H9 (cell line): ENCODE data around the gene CCBE1. TPM values are rescaled to one million over a fixed set of nuclear protein-coding genes. Genes with fewer than 3 reads are reported as not detected.

Experiments used
- DNase-seq: peaks from one replicate; pipeline ENCODE4 v3.0.0-alpha.2; 2017
- H2AFZ ChIP-seq: one replicate; pipeline ENCODE4 v1.6.1; 2013; ENCODE audit warnings: mild to moderate bottlenecking, low read length, control low read depth, moderate library complexity
- H2AK5ac ChIP-seq: 2 replicates; pipeline ENCODE4 v1.6.1; 2013; ENCODE audit warnings: low read length, control low read depth, mixed read lengths; ENCODE audit not compliant: insufficient read length
- H2BK120ac ChIP-seq: one replicate; pipeline ENCODE4 v1.6.1; 2013; ENCODE audit warnings: low read depth, mild to moderate bottlenecking, low read length, control low read depth, inconsistent platforms; ENCODE audit not compliant: poor library complexity, severe bottlenecking
- H2BK12ac ChIP-seq: 2 replicates; pipeline ENCODE4 v1.6.1; 2013; ENCODE audit warnings: low read length, control low read depth, mixed read lengths, low read depth; ENCODE audit not compliant: insufficient read length
- H2BK15ac ChIP-seq: 2 replicates; pipeline ENCODE4 v1.6.1; 2013; ENCODE audit warnings: low read depth, low read length, control low read depth
- H2BK20ac ChIP-seq: one replicate; pipeline ENCODE4 v1.6.1; 2013; ENCODE audit warnings: low read depth, mild to moderate bottlenecking, low read length, control low read depth, inconsistent platforms; ENCODE audit not compliant: poor library complexity, severe bottlenecking
- H2BK5ac ChIP-seq: 2 replicates; pipeline ENCODE4 v1.6.1; 2013; ENCODE audit warnings: low read length, control low read depth, mixed read lengths; ENCODE audit not compliant: insufficient read length
- H3K14ac ChIP-seq: 2 replicates; pipeline ENCODE4 v1.6.1; 2013; ENCODE audit warnings: low read length, control low read depth; ENCODE audit not compliant: insufficient read depth
- H3K18ac ChIP-seq: 2 replicates; pipeline ENCODE4 v1.6.1; 2013; ENCODE audit warnings: low read depth, mild to moderate bottlenecking, mixed read lengths, low read length, control low read depth; ENCODE audit not compliant: insufficient read length
- H3K23ac ChIP-seq: 2 replicates; pipeline ENCODE4 v1.6.1; 2013; ENCODE audit warnings: low read length, control low read depth, mixed read lengths, low read depth; ENCODE audit not compliant: insufficient read length
- H3K23me2 ChIP-seq: 2 replicates; pipeline ENCODE4 v1.6.1; 2013; ENCODE audit warnings: low read depth, mild to moderate bottlenecking, mixed read lengths, low read length, control low read depth; ENCODE audit not compliant: insufficient read length, poor library complexity, severe bottlenecking
- H3K27ac ChIP-seq: 2 replicates; pipeline ENCODE4 v1.5.1; 2013; ENCODE audit warnings: low read length, control low read depth, mixed read lengths, low read depth; ENCODE audit not compliant: insufficient read length
- H3K27me3 ChIP-seq: 2 replicates; pipeline ENCODE4 v1.6.1; 2013; ENCODE audit warnings: low read length, control low read depth, inconsistent platforms; ENCODE audit not compliant: insufficient read depth
- H3K4ac ChIP-seq: 2 replicates; pipeline ENCODE4 v1.6.1; 2013; ENCODE audit warnings: low read depth, mild to moderate bottlenecking, control low read depth, inconsistent platforms, low read length, moderate library complexity
- H3K4me1 ChIP-seq: 2 replicates; pipeline ENCODE4 v1.6.1; 2013; ENCODE audit warnings: low read length, control low read depth, inconsistent platforms; ENCODE audit not compliant: insufficient read depth
- H3K4me2 ChIP-seq: 2 replicates; pipeline ENCODE4 v1.6.1; 2013; ENCODE audit warnings: low read length, control low read depth, mixed read lengths; ENCODE audit not compliant: insufficient read length, insufficient read depth
- H3K56ac ChIP-seq: 2 replicates; pipeline ENCODE4 v1.6.1; 2013; ENCODE audit warnings: low read depth, mild to moderate bottlenecking, mixed read lengths, low read length, control low read depth; ENCODE audit not compliant: insufficient read length
- H3K79me1 ChIP-seq: 2 replicates; pipeline ENCODE4 v1.6.1; 2013; ENCODE audit warnings: low read depth, mild to moderate bottlenecking, moderate library complexity, low read length, control low read depth, inconsistent platforms; ENCODE audit not compliant: insufficient read depth, poor library complexity, severe bottlenecking
- H3K79me2 ChIP-seq: 2 replicates; pipeline ENCODE4 v1.6.1; 2013; ENCODE audit warnings: low read length, control low read depth, inconsistent platforms; ENCODE audit not compliant: insufficient read depth
- H3K9ac ChIP-seq: 2 replicates; pipeline ENCODE4 v1.6.1; 2013; ENCODE audit warnings: low read length, control low read depth, mixed read lengths; ENCODE audit not compliant: insufficient read length; ENCODE audit errors: extremely low read depth
- H3K9me3 ChIP-seq: one replicate; pipeline ENCODE4 v1.6.1; 2013; ENCODE audit warnings: low read depth, low read length, inconsistent platforms; ENCODE audit not compliant: control insufficient read depth
- H3T11ph ChIP-seq: one replicate; pipeline ENCODE4 v1.6.1; 2013; ENCODE audit warnings: mild to moderate bottlenecking, low read length, control low read depth, inconsistent platforms
- H4K20me1 ChIP-seq: one replicate; pipeline ENCODE4 v1.6.1; 2013; ENCODE audit not compliant: control insufficient read depth, insufficient read length, insufficient read depth
- H4K5ac ChIP-seq: 2 replicates; pipeline ENCODE4 v1.6.1; 2013; ENCODE audit warnings: low read depth, mild to moderate bottlenecking, mixed read lengths, low read length, control low read depth; ENCODE audit not compliant: insufficient read length
- H4K8ac ChIP-seq: replicated peaks from 2 replicates; pipeline ENCODE4 v1.6.1; 2013; ENCODE audit warnings: low read length, control low read depth, mixed read lengths, low read depth; ENCODE audit not compliant: insufficient read length
- H4K91ac ChIP-seq: 2 replicates; pipeline ENCODE4 v1.6.1; 2013; ENCODE audit warnings: low read depth, mild to moderate bottlenecking, moderate library complexity, mixed read lengths, low read length, control low read depth; ENCODE audit not compliant: insufficient read length
- H3K27ac Mint-ChIP-seq, 3 experiments: 2 replicates in 2 of 3; 3 replicates in 1 of 3; pipeline ENCODE4 v1.8.0; 2020 to 2021; ENCODE audit warnings: mixed read lengths in 3 of 3, mild to moderate bottlenecking in 1 of 3, moderate library complexity in 1 of 3
- H3K27me3 Mint-ChIP-seq: 2 replicates; pipeline ENCODE4 v1.8.0; 2021; ENCODE audit warnings: low read depth, mild to moderate bottlenecking, moderate library complexity, mixed read lengths
- H3K36me3 Mint-ChIP-seq, 3 experiments: 2 replicates in 2 of 3; 3 replicates in 1 of 3; pipeline ENCODE4 v1.8.0; 2020 to 2021; ENCODE audit warnings: low read depth in 3 of 3, mixed read lengths in 3 of 3; ENCODE audit not compliant: insufficient read depth in 1 of 3
- H3K4me1 Mint-ChIP-seq, 2 experiments: 2 replicates each; pipeline ENCODE4 v1.8.0; 2020; ENCODE audit warnings: mixed read lengths in 2 of 2
- H3K4me3 Mint-ChIP-seq, 2 experiments: 2 replicates in 1 of 2; 3 replicates in 1 of 2; pipeline ENCODE4 v1.8.0; 2020 to 2021; ENCODE audit warnings: mild to moderate bottlenecking in 2 of 2, mixed read lengths in 2 of 2, moderate library complexity in 1 of 2
- H3K9me3 Mint-ChIP-seq, 2 experiments: 2 replicates in 1 of 2; 3 replicates in 1 of 2; pipeline ENCODE4 v1.8.0; 2020; ENCODE audit warnings: mild to moderate bottlenecking in 2 of 2, mixed read lengths in 2 of 2, moderate library complexity in 1 of 2
- total RNA-seq: library from RNA; stranded (reverse); gene quantifications from 2 replicates; pipeline ENCODE4 v1.2.1, GENCODE V29; 2021
- TF ChIP-seq, protein P1 (sequence below): fragments of 200-600 bp; sonication (generic); conservative IDR thresholded peaks from 3 replicates; pipeline ENCODE4 v1.8.0; 2021; ENCODE audit warnings: antibody characterized with exemption, mild to moderate bottlenecking

Gene CCBE1
- total RNA-seq, 1 experiment from 2014 or later = 0.39 TPM

- H2BK15ac ChIP-seq = no peak overlapping the region
- H3K4me1 ChIP-seq = no peaks in the 10 kb centered on the region
- no peak overlapping the region for H4K8ac ChIP-seq
- no peak overlapping the region for H3K27ac Mint-ChIP-seq
- H4K5ac ChIP-seq = no peak overlapping the region
- H3K79me1 ChIP-seq = no peaks in the 10 kb centered on the region
- no peaks in the 10 kb centered on the region for H3K23me2 ChIP-seq
- no peak overlapping the region for H3K9ac ChIP-seq
- H3K4me2 ChIP-seq = no peak overlapping the region
- no peak overlapping the region for H4K91ac ChIP-seq
- H4K20me1 ChIP-seq = no peaks in the 10 kb centered on the region
- H3K27me3 Mint-ChIP-seq = no peaks in the 10 kb centered on the region; the same call in none of the 2 replicates
- no peak overlapping the region for H3T11ph ChIP-seq
- no peak overlapping the region for H3K23ac ChIP-seq
- no peak overlapping the region for H2BK120ac ChIP-seq
- no peak overlapping the region for H2AFZ ChIP-seq
- H3K56ac ChIP-seq = no peak overlapping the region
- peaks cover 0 to 7% (median 0%) of the 10 kb centered on the region in 3 experiments; a peak in 2 of 7 replicates for H3K36me3 Mint-ChIP-seq
- no peak overlapping the region for H2BK20ac ChIP-seq
- H3K27ac ChIP-seq = no peak overlapping the region
- no peaks in the 10 kb centered on the region for H3K27me3 ChIP-seq
- DNase-seq = no peak
- H2AK5ac ChIP-seq = no peak overlapping the region
- H3K9me3 Mint-ChIP-seq = peaks cover 0 to 6% of the 10 kb centered on the region in 2 experiments; a peak in 1 of 5 replicates
- H3K9me3 ChIP-seq = no peaks in the 10 kb centered on the region
- H2BK5ac ChIP-seq = no peak overlapping the region
- no peak overlapping the region for H3K14ac ChIP-seq
- no peak overlapping the region for H3K18ac ChIP-seq
- no peak overlapping the region for H2BK12ac ChIP-seq
- no peaks in the 10 kb centered on the region for H3K79me2 ChIP-seq
- H3K4me1 Mint-ChIP-seq = peaks cover 0 to 6% of the 10 kb centered on the region in 2 experiments; a peak in 3 of 4 replicates
- TF ChIP-seq, protein P1, sequence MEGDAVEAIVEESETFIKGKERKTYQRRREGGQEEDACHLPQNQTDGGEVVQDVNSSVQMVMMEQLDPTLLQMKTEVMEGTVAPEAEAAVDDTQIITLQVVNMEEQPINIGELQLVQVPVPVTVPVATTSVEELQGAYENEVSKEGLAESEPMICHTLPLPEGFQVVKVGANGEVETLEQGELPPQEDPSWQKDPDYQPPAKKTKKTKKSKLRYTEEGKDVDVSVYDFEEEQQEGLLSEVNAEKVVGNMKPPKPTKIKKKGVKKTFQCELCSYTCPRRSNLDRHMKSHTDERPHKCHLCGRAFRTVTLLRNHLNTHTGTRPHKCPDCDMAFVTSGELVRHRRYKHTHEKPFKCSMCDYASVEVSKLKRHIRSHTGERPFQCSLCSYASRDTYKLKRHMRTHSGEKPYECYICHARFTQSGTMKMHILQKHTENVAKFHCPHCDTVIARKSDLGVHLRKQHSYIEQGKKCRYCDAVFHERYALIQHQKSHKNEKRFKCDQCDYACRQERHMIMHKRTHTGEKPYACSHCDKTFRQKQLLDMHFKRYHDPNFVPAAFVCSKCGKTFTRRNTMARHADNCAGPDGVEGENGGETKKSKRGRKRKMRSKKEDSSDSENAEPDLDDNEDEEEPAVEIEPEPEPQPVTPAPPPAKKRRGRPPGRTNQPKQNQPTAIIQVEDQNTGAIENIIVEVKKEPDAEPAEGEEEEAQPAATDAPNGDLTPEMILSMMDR = no peak
- no peak overlapping the region for H3K4ac ChIP-seq
- no peak overlapping the region for H3K4me3 Mint-ChIP-seq
These were observed 42.9 kb upstream of the CCBE1 start for GRCh38 chr18:59740141-59740540.
